ENCODE results near the gene SLC25A26.

DNA sequence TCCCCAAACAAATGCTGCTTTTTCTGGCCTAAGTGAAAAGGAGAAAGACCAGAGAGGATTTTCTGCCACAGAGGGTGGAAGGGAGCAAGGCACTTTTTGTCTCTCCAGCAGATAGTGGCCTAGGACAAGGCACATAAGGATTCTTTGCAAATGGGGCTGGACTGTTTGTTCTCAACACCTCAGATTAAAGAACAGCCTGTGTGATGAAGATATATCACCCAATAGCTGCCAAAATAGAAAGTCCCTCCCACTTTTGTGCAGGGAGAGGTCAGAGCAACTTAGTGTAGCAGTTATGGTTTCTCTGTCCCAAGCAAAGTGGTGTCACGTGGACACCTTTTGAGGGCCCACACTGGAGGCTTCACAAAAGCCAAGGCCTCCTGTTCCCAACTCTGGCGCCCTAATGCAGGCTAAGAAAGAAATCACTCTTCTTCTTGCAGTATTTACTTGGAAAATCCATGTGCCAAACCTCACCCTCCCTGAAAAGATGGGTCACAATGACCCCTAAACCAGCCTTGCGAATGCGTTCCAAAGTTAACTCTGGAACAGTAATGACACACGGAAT is 195.1 kb downstream of the SLC25A26 start:
- no peak for TF ChIP-seq POLR2AphosphoS5 (IDR thresholded peaks at IDR 0.05; ENCODE audit: low read depth, low read length)
- TF ChIP-seq, protein P1, sequence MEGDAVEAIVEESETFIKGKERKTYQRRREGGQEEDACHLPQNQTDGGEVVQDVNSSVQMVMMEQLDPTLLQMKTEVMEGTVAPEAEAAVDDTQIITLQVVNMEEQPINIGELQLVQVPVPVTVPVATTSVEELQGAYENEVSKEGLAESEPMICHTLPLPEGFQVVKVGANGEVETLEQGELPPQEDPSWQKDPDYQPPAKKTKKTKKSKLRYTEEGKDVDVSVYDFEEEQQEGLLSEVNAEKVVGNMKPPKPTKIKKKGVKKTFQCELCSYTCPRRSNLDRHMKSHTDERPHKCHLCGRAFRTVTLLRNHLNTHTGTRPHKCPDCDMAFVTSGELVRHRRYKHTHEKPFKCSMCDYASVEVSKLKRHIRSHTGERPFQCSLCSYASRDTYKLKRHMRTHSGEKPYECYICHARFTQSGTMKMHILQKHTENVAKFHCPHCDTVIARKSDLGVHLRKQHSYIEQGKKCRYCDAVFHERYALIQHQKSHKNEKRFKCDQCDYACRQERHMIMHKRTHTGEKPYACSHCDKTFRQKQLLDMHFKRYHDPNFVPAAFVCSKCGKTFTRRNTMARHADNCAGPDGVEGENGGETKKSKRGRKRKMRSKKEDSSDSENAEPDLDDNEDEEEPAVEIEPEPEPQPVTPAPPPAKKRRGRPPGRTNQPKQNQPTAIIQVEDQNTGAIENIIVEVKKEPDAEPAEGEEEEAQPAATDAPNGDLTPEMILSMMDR (IDR thresholded peaks at IDR 0.05 in 2 of 3, conservative IDR thresholded peaks at IDR 0.05 in 1 of 3; ENCODE audit: borderline replicate concordance in 1 of 3, insufficient read depth in 1 of 3, low read depth in 2 of 3, low read length in 2 of 3), result no peak
- no peak for TF ChIP-seq JUND (IDR thresholded peaks at IDR 0.05)
- no peak for TF ChIP-seq EZH2 (IDR thresholded peaks at IDR 0.05)
- TF ChIP-seq EZH2phosphoT487 (IDR thresholded peaks at IDR 0.05; ENCODE audit: borderline replicate concordance), result no peak
- no peak for TF ChIP-seq RAD21 (IDR thresholded peaks at IDR 0.05; ENCODE audit: low read depth)
- no peak for TF ChIP-seq CEBPB (IDR thresholded peaks at IDR 0.05; ENCODE audit: low read depth)
- TF ChIP-seq POLR2A (IDR thresholded peaks at IDR 0.05; ENCODE audit: borderline replicate concordance, extremely low read depth, insufficient read depth, insufficient read length), result no peak
- TF ChIP-seq, protein P2, sequence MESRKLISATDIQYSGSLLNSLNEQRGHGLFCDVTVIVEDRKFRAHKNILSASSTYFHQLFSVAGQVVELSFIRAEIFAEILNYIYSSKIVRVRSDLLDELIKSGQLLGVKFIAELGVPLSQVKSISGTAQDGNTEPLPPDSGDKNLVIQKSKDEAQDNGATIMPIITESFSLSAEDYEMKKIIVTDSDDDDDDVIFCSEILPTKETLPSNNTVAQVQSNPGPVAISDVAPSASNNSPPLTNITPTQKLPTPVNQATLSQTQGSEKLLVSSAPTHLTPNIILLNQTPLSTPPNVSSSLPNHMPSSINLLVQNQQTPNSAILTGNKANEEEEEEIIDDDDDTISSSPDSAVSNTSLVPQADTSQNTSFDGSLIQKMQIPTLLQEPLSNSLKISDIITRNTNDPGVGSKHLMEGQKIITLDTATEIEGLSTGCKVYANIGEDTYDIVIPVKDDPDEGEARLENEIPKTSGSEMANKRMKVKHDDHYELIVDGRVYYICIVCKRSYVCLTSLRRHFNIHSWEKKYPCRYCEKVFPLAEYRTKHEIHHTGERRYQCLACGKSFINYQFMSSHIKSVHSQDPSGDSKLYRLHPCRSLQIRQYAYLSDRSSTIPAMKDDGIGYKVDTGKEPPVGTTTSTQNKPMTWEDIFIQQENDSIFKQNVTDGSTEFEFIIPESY (IDR thresholded peaks at IDR 0.05; ENCODE audit: extremely low read depth, insufficient replicate concordance, low read length), result no peak
- TF ChIP-seq ZFX (IDR thresholded peaks at IDR 0.05), result no peak
- TF ChIP-seq YY1 (IDR thresholded peaks at IDR 0.05; ENCODE audit: extremely low read depth, insufficient replicate concordance, low read depth, low read length), result no peak

Data from HCT116 (cell line).